ENCODE data around the gene KLHL18.
"Not testable (repeated sequence)": the region's sequence is repeated elsewhere in the genome, so short reads cannot be mapped to it uniquely, and the experiment has no call there.

The KLHL18 gene

DNA sequence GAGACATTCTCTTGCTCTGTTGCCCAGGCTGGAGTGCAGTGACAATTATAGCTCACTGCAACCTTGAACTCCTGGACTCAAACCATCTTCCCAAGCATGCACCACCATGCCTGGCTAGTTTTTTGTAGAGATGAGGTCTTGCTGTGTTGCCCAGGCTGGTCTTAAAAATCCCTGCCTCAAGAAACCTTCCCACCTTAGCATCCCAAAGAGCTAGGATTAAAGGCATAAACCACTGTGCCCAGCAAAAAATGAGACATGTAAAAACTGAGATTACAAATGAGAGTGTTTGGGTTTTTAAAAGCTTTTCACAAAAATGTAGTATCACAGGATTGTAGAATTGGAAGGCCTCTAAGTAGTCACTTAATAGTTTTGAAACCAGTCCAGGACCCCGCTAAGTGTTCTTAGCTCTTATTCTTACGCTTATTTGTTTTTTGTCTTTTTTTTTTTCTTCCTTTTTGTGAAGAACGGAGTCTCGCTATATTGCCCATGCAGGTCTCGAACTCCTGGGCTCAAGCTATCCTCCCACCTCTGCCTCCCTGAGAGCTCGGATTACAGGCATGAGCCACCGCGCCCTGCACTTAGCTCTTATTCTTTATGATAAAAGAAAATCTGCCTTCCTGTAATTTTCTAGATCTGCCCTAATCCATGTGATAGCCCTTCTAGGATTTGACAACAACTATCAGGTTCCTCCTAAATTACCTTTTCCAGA lies 31.5 kb downstream of the KLHL18 start:
- no peak for DNase-seq (ENCODE audit: low spot score)

DNA sequence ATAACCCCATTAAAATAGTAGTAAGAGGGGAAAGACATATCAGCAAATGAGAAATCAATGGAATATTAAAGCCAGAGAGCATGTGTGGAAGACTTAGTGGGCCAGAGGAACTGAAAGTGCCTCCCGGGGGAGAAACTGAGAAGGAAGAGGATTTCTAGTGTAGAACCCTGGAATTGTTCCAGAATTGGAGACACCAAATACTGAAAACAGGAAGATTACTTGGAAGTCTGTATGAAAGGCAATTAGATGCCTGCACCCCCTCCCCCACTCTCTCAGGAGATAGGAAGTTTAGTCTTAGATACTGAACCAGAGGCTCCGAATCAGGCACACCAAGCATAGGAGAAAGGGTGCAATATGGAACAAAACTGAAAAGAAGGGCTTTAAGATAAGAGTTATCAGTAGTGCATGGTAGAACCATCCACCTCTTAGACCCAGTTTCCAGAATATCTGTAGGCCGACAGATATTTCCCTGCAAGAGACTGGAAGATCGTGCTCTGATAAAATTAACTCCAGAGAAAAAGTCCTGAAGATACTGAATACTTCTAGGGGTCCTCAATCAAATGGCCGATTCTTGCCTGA lies 32.4 kb downstream of the KLHL18 start:
- DNase-seq (ENCODE audit: low spot score): no peak

DNA sequence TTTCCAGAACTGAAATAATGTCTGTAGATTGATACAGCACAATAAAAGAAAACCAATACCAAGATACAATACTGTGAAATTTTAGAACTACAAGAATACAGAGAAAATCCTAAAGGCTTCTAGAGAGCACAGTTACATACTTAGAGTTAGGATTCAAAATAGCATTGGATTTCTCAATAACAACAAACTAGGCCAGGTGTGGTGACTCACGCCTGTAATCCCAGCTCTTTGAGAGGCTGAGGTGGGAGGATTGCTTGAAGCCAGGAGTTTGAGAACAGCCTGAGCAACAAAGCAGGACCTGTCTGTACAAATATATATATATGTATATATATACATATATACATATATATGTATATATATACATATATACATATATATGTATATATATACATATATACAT lies 33.4 kb downstream of the KLHL18 start:
- not testable (repeated sequence) for DNase-seq (ENCODE audit: low spot score)

DNA sequence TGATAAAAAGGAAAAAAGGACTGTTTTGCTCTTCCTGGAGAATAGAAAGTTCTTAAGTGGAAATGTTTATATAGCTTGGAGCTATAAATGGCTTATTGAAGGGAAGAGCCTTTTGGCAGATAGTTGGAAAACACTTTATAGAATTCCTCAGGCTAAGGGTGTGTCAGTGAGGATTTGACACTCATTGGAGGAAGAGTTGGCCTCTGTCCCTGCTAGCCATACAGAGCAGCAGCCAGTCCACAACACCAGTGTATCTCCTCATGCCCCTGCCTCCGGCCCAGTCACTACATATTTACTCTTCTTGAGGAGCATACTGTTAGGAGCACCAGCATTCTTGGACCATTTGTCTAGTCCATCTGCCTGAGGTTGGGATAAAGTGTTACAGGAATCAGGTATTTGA lies 36.2 kb downstream of the KLHL18 start:
- no peak for DNase-seq (ENCODE audit: low spot score)

DNA sequence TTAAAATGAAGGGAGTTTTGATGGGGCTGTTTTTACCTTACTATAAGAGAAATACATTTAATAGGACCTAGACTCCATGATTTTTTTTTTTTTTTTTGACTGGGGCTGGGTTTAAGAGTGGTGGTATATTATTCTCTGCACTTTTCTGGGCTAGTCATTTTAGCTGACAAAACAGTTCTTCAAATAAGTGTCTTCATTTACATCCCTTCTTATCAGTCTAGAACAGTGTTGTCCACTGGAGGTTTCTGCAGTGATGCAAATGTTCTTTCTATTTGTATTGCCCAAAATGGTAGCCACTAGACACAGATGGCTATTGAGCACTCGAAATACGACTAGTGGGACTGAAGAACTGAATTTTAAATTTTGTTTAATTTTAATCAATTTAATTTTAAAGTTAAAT lies 37.2 kb downstream of the KLHL18 start:
- no peak for DNase-seq (ENCODE audit: low spot score)

DNA sequence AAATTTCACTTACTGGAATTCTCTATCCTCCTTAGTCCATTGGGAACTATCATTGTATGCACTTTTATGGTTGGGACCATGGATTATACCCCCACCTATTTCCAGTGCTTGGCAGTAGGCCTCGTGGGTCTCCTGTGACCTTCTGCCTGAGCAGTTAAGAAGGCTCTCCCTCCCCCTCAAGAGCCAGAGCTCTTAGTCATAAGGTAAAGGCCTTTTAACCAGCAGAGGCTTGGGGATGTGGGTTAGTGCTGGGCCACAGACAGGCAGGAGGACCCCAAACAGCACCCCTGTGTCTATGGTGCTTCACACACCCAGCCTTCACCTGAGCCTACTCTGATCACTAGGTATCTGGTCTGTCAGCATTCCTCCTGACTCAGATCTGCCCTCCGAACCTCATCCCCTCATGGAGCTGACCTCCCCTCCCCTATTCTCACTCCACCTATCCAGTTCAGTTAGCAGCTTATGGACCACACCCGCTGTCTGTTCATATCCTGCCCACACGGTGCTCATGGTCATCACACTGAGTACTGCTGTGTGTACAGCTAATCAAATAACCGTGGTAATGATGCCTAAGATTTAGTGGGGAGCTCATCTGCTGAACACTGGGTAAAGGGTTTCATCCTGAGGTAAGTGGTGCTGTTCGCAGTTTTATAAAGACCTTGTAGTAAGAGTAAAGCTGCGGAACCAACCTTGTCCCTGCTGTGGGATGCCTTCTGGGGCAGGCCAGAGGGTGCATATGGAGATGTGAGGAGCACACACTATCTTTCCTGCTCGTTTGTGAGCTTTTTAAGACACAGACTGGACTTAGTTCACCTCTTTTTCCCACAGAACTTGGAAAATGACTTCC lies 40.9 kb downstream of the KLHL18 start:
- no peak for DNase-seq (ENCODE audit: low spot score)

DNA sequence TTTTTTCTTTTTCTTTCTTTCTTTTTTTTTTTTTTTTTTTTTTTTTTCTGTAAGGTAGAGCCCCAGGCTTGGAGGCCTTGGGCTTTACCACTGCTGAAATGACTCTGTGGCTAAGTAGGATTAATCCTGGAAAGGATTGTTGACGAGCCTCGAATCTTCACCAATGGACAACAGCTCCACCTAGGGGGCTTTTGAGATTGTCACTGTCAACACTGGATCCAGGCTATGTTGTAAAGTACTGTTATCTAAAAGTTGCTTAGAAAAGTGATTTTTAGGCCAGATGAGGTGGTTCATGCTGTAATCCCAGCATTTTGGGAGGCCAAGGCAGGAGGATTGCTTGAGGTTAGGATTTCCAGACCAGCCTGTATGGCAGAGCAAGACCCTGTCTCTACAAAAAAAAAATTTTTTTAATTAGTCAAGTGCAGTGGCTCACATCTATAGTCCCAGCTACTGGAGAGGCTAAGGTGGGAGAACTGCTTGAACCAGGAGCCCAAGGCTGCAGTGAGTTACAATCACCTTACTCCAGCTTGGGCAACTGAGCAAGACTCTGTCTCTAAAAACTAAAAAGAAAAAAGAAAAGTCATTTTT lies 41.6 kb downstream of the KLHL18 start:
- DNase-seq (ENCODE audit: low spot score): peak; percentile 53

DNA sequence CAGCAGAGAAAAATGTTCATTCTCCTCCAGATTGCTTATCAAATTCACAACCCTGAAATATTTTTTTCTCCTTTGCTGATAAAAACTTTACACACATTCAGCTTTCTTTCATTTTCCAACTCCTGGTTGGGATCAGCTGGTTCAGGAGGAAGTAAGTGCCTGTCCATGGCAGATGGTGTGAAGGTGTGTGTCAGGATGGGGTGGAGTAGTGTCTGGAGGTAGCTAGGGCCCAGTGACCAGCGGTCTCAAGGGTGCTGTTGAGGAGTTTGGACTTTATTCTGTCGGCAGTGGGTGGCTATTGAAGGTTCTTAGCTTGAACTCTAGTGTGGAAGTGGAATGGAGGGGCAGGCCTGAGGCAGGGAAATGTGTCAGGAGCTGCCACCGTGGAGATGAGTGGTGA lies 51.2 kb downstream of the KLHL18 start:
- DNase-seq (ENCODE audit: low spot score): no peak

DNA sequence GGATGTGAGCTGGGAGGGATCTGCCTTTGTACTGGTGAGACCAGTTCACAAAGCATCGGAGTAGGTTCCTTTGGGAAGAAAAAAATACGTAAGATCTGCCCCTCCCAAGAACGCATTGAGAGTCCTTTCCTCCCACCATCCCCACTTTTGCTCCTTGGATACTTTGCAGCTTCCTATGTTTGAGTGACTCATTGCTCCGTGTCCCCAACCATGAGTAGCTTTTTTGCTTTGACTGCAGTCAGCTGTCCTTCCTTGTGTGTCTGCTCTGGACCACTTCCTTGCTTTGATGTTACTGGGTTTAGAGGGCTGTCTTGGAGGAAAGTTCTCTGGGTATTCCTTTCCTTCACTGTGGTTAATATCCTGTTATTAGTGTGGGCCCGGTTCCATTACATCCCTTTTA lies 54.9 kb downstream of the KLHL18 start:
- no peak for DNase-seq (ENCODE audit: low spot score)

DNA sequence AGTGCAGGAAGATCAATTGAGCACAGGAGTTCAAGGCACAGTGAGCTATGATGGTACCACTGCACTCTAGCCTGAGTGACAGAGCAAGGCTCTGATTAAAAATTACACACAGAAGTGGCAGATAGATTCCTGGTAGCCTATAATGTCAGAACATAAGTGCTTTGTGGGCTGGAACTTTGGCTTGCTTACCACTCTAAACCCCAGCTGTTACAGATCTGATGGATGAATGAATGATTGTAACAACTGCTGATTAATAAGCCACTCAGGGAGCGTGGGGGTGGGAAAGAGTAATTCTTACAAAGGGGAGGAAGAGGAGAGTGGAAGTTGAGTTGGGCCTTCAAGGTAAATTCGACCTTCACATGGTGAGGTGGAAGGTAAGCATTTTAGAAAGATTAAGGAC lies 57.2 kb downstream of the KLHL18 start:
- DNase-seq (ENCODE audit: low spot score): no peak

DNA sequence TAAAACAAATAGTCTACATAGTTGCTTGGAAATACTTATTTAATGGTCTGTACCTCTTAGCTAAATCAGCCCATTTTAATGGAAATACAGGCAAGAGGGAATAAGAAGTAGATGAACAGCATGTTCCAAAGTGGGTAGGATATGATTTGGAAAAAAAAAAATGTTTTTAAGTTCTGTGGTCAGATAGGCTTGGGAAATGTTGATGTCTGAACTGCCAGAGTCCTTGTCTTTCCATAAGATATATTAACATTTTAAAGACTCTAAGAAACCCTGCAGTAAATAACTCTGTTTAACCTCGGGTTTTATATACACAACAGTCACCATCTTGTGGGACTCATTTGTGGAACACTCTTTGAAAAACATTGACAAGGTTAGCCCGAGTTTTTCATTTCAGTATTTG lies 58.1 kb downstream of the KLHL18 start:
- DNase-seq (ENCODE audit: low spot score): no peak

DNA sequence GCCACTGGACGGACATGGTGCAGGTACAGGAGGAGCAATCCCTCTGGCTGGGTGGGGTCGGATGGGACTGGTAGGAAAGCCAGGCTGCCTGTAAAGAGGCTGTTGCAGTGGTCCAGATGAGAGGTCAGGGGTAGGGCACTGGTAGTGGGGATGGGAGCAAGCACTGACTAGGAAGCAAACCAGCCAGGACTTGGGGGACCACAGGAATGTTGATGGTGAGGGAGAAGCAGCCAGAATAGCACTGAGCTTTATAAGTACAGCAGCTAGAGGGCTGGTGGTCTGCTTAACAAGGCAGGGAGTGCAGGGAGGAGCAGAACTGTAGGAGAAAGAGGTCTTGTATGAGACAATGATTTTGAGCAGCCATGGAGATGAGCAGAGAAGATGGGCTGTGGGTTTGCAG lies 59.4 kb downstream of the KLHL18 start:
- DNase-seq (ENCODE audit: low spot score): no peak

DNA sequence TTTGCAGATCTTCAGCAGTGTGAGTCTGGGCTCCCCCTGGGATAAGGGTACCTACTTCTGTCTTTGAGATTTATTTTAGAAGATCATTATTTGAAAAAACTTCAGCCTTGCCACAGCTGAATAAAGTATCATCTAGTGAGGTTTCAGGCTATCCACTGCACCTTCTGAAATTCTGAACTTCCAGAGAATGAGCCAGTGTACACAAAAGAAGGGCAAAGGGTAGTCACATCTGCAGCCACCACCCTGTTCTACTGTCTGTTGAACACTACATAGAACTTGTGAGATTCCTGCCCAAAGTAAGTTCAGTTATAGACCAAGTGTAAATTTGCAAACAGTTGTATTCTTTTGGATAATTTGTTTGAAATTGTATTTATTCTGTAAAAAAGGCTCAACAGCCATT lies 60.1 kb downstream of the KLHL18 start:
- no peak for DNase-seq (ENCODE audit: low spot score)

DNA sequence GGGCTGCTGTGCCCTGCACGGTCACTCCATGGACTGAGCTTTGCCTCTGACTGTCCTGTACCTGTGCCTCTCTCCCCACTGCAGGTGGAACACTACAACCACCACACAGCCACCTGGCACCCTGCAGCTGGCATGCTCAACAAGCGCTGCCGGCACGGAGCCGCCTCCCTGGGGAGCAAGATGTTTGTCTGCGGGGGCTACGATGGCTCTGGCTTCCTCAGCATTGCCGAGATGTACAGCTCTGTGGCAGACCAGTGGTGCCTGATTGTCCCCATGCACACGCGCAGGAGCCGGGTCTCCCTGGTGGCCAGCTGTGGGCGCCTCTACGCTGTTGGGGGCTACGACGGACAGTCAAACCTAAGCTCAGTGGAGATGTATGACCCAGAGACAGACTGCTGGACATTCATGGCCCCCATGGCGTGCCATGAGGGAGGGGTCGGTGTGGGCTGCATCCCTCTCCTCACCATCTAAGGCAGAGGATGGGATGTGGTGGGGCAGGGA lies 60.8 kb downstream of the KLHL18 start:
- no peak for DNase-seq (ENCODE audit: low spot score)

DNA sequence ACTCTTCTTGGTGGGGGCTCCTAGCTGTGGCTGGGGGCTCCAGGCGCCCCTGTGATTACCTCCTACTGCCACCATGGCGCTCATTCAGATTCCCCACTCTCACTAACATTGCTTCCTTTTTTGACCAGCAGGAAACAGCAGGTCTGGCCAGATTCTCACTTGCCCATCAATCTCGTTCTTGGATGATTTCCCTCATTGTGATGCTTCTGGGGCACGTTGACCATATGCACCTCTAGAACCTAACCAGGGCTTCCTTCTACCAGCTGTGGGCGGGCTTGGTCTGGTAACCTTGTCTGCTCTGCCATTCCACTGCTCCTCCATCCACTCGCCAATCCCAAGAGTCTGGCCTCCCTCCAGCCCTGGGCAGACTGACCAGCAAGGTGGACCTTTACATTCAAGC lies 62.2 kb downstream of the KLHL18 start:
- DNase-seq (ENCODE audit: low spot score): no peak

DNA sequence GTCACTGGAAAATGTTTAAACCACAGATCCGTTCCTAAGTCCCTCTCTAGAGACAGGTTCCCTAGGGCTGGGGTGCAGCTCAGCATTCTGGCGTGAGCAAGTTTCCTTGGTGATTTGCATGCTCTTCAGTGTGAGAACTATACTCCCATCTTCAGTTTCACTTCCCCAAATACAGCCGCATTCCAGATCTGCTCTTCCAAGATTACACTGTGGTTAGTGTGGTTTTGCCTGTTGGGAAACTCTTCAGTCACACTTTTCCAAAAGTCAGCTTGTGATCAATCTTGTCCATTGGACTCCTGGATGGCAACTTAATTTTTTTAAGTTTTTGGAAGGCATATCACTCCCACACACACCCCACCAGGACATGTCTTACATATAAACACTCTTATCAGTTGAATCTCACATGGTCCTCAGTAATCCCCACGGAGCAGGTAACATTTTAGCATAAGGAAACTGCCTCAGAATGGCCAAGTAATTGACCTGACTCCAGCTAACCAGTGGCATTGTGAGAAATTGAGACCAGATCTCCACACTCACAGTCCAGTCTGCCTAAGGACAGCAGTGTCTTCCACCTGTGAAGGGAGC lies 64.6 kb downstream of the KLHL18 start:
- no peak for DNase-seq (ENCODE audit: low spot score)

DNA sequence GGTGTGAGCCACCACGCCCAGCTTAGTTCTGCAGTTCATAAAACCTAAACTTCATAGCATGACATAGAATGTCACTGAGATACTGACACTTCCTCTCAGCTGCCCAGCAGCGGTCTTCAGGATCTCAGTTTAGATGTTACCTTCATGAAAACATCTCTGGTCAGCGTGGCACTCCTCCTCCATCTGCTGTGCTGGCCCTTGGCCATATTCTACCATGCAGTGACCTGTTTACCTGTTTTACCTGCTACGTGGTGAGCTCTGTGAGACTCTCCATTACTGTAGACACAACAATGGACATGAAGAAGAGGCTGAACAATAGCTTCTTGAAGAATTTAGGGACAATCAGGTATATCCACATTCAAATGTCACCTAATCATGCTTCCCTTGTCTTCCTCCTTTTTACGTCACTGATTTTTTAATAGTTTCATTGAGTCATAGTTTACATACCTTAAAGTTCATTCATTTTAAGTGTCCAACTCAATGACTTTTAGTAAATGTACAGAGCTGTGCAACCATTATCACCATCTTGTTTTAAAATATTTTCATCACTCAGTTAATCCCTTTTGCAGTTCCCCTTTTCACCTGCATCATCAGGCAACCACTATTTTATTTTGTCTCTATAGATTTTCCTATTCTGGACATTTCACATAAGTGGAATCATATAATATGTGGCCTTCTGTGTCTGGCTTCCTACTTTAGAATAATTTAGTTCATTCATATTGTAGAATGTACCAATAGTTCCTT lies 65.8 kb downstream of the KLHL18 start:
- no peak for DNase-seq (ENCODE audit: low spot score)

DNA sequence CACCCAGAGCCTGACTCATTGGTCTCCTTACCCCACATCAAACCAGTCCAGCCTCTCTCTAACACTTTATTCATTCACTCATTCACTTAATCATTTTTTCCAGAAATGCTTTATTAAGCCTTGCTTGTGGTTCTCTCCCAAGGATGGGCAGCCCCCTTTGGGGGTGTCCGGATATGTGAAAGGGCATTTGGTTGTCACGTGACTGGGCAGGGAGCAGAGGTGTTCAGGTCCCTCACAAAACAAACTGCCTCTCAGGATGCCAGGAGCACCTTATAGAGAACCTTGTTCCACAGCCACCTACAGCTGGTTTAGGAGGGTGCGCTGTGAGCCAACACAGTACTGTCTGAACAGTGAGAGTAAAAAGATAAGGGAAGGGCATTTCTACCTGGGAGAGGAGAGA lies 72.3 kb downstream of the KLHL18 start:
- DNase-seq (ENCODE audit: low spot score): no peak

DNA sequence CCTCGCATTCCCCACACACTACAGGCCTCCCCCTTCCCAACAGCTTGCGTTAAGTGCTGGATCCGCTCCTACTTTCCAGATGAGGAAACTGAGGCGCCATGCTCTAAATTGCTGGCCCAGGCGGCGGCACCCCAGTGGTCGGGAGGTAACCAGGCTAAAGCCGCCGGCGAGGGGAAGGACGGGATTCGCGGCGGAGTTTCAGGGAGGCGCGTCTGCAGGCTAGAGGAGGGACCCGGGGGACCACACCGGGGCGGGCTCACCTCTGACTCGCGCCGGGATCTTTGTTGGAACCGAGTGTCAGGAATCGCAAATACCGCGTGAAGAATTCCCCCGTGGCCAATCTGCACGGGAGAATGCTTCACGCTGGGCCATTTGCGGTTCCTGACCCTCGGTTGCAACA lies 73.5 kb downstream of the KLHL18 start:
- DNase-seq (ENCODE audit: low spot score): no peak

DNA sequence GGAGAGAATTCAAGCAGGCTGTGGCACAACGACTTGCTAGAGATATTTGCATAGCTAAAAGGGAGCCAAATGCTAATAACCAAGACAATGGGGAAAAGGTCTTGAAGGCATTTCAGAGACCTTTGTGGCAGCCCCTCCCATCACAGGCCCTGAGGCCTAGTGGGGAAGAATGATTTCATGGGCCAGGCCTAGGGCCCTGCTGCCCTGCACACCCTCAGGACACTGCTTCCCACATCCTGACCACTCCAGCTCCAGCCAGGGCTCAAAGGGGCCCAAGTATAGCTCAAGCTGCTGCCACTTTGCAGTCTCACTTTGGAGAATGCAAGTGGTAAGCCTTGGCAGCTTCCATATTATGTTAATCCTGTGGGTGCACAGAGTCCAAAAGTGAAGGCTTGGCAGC lies 76.6 kb downstream of the KLHL18 start:
- no peak for DNase-seq (ENCODE audit: low spot score)

DNA sequence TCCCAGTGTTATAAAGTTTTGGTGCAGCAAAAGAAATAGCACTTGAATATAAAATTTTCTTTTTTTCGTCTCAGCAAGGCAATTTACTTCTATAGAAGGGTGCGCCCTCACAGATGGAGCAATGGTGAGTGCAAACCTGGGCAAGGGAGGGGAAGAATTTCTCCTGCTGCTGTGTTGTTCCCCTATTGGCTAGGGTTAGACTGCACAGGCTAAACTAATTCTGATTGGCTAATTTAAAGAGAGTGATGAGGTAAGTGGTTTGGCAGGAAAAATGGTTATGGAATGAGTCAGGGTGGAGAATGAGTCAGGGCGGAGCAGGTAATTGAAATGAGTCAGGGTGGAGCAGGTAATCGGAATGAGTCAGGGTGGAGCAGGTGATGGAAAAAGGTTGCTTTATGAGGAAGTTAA lies 77.4 kb downstream of the KLHL18 start:
- DNase-seq (ENCODE audit: low spot score): peak; percentile 65

DNA sequence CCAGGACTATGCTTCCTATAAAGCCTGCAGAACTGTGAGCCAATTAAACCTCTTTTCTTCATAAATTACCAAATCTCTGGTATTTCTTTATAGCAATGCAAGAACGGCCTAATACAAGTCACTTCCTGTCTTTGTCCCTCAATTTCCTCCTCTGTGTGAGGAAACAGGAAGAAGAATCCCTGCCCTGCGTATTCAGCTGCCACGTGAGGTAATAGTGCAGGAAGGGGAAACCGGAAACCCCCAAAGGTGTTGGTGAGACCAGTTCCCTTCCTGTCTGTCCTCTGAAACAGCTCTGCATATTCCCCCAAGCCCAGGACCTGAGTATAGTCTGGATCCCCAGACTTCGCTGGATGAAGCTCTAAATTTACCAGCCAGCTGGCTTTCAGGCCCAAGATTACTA lies 80.0 kb downstream of the KLHL18 start:
- DNase-seq (ENCODE audit: low spot score): peak; percentile 23
